ENCODE results near the gene DLK2.
"Not testable (repeated sequence)": the region's sequence is repeated elsewhere in the genome, so short reads cannot be mapped to it uniquely, and the experiment has no call there.

Gene DLK2

GRCh38 chr6:43455531-43456428 lies at the start of gene DLK2:
Gene DLK2, minus strand, starts transcription at chr6:43455548. Its CDS starts 723 bp downstream, at chr6:43454825.
- peak; percentile 69 for DNase-seq

DNA sequence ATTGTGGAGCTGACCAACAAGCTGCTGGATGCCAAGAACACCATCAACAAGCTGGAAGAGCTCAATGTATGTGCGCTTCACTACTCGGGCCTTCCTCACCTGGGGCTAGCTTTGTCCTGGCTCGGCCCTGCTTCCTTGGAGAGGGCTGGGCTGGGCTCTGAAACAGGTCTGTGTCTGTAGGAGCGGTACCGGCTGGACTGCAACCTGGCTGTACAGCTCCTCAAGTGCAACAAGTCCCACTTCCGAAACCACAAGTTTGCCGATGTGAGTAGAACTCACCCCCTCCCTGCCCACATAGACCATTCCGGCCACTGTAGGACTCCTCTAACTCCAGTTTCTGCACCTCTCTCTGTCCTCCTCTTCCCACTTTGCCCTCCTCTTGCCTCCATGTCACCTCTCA lies 48.1 kb upstream of the DLK2 start:
- no peak for DNase-seq

- DNase-seq, result no peak
Observed at GRCh38 chr6:43502666-43503065, 47.3 kb upstream of the DLK2 start.

DNA sequence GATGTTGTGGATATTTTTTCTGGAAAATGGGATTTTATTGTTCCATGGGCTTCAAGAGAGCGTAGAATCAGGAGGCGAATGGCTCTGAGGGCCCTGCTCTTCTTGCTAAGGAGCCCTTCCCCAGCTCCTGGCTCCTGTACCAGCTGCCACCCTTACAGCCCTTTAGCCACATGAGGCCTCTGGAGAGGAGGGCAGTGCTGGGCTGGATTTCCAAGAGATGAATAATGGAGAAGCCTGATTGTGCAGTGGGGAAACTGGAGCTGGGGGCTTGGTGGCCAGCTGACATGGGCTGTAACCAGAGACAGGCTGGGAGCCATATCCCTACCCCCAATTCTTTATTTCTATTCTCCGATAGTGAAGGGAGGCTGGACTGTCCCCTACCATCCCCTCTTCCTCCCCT lies 45.6 kb upstream of the DLK2 start:
- DNase-seq, result no peak

DNA sequence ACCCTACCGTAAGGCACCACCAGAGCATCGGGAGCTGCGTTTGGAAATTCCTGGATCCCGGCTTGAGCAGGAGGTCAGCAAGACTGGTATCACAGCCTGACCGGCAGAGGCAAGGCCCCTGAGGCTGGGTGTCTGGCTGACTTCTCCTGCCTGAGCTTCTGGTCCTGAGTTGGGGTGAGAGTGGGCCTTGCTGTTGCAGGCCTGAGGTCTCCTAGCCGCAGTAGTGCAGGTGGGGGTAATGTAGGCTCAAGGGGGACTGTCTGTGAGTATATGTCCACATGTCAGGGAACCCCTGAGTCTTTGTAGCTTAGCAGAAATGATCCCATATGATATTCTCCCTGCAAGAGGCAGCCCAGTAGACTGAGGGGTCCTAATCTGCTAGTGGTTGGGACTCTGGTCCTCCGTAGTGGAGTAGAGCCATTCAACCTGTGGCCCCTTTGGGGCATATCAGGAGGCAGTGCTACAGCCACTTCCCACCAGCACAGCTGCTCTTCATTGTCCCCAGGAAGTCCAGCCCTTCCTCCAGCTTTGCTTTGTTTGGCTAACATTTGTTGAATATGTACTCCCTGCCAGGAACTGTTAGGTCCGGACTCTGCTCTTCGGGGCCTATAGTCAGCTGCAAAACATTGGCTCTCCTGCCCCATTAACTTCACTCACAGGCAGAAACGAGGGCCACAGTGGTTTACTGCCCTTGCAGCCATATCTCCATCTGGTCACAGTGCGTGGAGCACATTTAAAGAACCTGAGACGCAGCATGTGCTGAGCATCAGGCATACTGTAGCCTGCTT lies 43.9 kb upstream of the DLK2 start:
- DNase-seq, result no peak

- not testable (repeated sequence) for DNase-seq
Observed at GRCh38 chr6:43498291-43498690, 42.9 kb upstream of the DLK2 start.

DNA sequence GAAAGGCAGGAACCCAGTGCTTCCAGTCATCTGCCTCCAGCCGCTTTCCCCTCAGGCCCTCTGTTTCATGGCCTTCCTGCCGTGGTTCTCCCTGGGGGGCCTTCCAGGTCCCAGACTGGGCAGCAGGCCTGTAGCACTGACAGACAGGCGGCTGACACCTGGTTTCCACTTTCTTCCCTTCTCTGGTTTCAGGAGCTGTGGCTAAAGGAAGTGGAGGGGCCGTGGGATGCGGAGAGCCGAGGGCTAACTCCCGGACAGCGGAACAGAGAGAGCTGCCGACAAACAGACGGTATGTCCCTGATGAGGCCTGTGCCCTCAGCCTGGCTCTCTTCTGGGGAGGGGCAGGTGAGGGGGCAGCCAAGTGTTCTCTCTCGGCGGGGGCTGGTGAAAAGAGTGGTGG lies 42.3 kb upstream of the DLK2 start:
- DNase-seq, result no peak

- DNase-seq, result no peak
Observed at GRCh38 chr6:43497129-43497396, 41.7 kb upstream of the DLK2 start.

- no peak for DNase-seq
Observed at GRCh38 chr6:43496370-43497128, 41.2 kb upstream of the DLK2 start.

DNA sequence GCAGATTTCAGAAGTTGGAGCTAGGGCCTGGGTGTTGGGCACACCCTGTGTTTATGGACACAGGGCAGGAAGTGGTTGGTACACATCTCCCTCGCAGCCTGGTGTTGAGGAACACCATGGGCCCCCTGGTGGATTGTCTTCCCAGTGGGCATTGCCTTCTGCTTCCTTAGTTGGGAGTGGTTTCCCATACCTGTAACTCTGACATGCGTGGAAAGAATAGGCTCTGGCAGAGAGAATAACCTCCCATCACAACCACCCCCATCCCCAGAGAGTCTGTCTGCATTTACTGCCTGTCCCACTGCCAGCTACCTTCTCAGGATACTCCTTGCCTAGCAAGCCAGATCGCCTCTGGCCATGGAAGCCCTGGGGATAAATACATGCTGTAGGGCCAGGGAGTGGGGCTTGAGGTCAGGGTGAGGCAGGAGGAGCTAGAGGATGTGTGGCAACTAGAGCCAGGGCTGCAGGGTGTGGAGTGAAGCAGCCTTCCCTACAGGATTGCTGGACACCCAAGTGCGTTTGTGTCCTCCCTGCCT lies 40.1 kb upstream of the DLK2 start:
- no peak for DNase-seq

- no peak for DNase-seq
Observed at GRCh38 chr6:43494766-43495165, 39.4 kb upstream of the DLK2 start.

GRCh38 chr6:43494321-43494720 lies 39.0 kb upstream of the DLK2 start:
- DNase-seq, result no peak

DNA sequence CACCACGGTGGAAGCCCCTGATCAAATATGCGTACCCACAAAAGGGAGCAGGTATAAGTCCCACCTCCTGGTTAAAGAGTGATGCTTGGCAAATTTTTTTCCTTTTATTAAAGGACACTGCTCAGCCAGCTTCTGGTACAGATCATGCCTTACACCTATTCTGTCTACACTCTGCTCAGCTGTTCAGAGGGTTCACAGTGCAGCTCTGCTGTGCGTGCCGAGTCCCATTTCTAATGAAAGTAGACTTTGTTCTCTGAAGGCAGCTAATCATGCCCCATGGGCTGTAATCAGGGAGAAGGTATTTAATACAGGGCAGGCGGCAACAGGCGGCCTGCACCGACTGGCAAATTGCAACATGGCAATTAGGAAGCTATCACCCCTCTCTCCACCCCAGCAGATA lies 38.5 kb upstream of the DLK2 start:
- DNase-seq, result no peak

DNA sequence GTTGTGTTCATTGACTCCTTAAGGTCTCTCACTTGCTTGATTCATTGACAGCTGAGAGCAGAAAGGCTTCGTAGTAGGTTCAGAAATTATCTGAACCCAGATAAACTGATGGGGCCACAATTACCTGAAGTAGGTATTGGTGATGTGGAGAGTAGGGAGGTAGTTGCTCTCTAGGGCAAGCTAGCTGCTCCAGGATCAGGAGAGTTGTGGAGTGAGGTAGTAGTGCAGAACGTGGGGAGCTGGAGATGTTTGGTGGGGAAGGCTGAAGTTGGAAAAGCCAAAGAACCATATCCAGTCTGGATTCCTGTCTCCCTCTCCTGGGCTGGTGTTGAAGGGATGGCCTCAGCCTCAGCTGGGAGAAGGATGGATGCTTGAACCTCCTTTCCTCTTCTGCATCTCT lies 37.9 kb upstream of the DLK2 start:
- no peak for DNase-seq

GRCh38 chr6:43492673-43493072 lies 37.3 kb upstream of the DLK2 start:
- DNase-seq, result no peak

- no peak for DNase-seq
Observed at GRCh38 chr6:43491750-43492661, 36.7 kb upstream of the DLK2 start.

DNA sequence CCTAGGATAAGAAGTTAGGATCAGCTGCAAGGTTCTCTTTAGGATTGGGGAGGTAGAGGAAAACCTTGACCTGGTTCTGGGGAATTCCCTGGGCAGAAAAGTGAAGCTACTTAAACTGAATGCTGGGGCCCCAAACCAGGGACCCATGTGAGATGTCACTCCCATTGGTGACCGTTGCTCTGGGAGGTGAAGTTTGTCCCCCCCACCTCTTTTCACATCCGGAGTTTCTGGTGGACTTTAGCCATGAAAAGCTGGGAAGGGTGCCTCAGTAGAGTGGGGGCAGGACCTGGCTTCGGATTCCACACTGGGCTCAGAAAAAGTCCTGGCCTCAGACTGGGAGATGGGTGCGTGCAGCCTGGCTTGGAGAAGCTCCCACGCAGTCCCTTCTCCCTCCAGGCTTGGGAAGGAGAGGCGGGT lies 35.2 kb upstream of the DLK2 start:
- no peak for DNase-seq

DNA sequence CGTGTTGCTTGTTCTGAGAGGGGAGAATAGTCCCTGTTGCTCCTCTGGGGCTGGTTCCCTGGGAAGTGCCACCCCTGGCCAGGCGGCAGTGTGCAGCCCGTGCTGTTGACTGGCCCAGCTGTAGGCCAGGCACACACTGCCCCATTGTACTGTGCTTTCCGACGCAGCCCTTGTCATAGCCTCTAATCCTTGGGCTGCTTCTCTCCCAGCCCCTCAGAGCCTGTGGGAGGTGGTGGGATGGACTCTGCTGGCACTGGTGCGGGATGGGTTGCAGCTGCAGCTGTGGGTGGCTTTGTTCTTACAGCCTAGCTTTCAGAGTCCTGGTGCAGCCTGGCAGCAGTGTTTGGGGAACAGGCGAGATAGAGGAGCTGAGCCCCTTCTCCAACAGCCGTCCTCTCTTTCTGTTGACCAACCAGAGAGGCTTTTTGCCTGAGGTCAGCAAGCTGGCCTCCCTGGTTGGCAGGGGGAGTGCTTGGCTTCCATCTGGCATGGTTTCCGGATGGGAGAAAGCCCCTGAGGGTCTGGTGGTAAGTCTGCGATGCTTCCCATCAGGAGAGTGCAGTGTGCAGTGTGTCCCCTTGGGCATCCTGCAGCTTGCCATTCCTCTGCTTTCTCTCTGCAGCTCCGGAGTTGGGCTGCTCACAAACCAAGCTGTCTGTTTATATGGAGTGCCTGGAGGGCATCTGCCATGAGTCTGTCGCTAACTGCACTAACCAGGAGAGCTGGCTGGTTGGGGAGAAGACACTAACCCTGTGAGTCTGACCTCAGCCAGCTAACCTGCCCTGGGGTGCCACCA lies 34.1 kb upstream of the DLK2 start:
- DNase-seq, result no peak

DNA sequence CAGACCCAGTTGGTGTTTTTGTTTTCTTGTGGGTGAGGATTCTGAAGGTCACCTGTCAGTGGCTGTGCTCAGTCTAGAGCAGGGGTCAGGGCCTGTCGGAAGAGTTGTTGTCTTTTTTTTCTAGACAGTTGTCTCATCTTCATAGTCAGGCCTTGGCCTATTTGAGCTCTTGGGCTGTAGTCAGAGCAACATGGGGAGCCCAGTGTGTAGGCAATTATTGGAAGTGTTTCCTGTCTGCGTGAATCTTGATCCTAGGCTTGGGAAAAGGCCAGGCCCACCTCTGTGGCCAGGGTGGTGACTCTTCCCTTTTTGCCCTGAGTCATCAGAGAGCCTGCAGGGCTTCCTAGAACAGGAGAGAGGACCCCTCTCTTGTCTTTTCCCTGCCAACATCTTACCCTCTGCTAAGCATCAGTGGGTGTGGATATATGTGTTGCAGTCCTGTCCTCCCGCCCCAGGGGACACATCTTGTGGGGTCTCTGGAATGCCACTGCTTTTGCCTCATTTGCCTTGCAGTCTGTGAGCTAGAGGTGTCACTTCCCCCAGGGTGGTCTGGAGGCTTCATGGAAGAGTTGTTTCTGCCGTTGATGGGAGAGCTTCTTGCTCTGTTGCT lies 33.4 kb upstream of the DLK2 start:
- no peak for DNase-seq

- DNase-seq, result no peak
Observed at GRCh38 chr6:43481591-43482236, 26.4 kb upstream of the DLK2 start.

All from activated CD4-positive, alpha-beta T cell treated with anti-CD3 and anti-CD28 coated beads for 48 hours (primary cell).